A673 (cell line): ENCODE data around the gene TRPC3.

Source experiments
- CTCF ChIP-seq: fragments of 300-800, 200-600 bp; sonication (generic); conservative IDR thresholded peaks from 2 replicates; pipeline ENCODE4 v1.5.1; 2017; ENCODE audit warnings: low read depth, mild to moderate bottlenecking, antibody characterized with exemption, low read length, moderate library complexity, mixed read lengths
- EZH2 ChIP-seq: fragments of 200-600 bp; sonication (generic); IDR thresholded peaks from 2 replicates; pipeline ENCODE4 v1.6.1; 2017; ENCODE audit warnings: borderline replicate concordance, low read depth, mild to moderate bottlenecking, mixed read lengths, antibody characterized with exemption, low read length; ENCODE audit not compliant: poor library complexity, severe bottlenecking

GRCh38 chr4:121875652-121876051 is 76.2 kb downstream of the TRPC3 start:
- no peak for TF ChIP-seq CTCF
- TF ChIP-seq EZH2, result no peak
